Suprapubic skin (tissue), 4 donors: ENCODE data around the gene MAP3K4. TPM values are rescaled to one million over a fixed set of nuclear protein-coding genes. Genes with fewer than 3 reads are reported as not detected.

Source experiments
- DNase-seq, 2 donors: peaks; one replicate each; pipeline ENCODE4 v3.0.0-alpha.2; 2019; ENCODE audit warnings: low spot score in 2 of 2
- H3K27ac ChIP-seq: fragments of 200-600 bp; sonication (generic); one replicate; pipeline ENCODE4 v1.5.1; 2019
- H3K27me3 ChIP-seq: fragments of 200-600 bp; sonication (generic); one replicate; pipeline ENCODE4 v1.5.1; 2019
- H3K36me3 ChIP-seq: fragments of 200-600 bp; sonication (generic); one replicate; pipeline ENCODE4 v1.5.1; 2019
- H3K4me1 ChIP-seq: fragments of 200-600 bp; sonication (generic); one replicate; pipeline ENCODE4 v1.5.1; 2019
- H3K4me3 ChIP-seq: fragments of 200-600 bp; sonication (generic); one replicate; pipeline ENCODE4 v1.5.1; 2019; ENCODE audit warnings: mild to moderate bottlenecking
- H3K9me3 ChIP-seq: fragments of 200-600 bp; sonication (generic); one replicate; pipeline ENCODE4 v1.5.1; 2019
- CTCF ChIP-seq, 2 donors: fragments of 200-600 bp in 1 of 2; fragments of 450-650 bp in 1 of 2; sonication (generic) in 1 of 2; IDR thresholded peaks; one replicate each; pipeline ENCODE4 v1.5.1; 2016 to 2019; ENCODE audit warnings: antibody characterized with exemption in 2 of 2, mild to moderate bottlenecking in 1 of 2, moderate library complexity in 1 of 2
- EP300 ChIP-seq: sonication (generic); formaldehyde crosslinking; IDR thresholded peaks from one replicate; pipeline ENCODE4 v1.6.1; 2017; ENCODE audit warnings: antibody characterized with exemption
- POLR2A ChIP-seq, 2 donors: fragments of 450-650 bp; IDR thresholded peaks; one replicate each; pipeline ENCODE4 v1.6.1; 2017; ENCODE audit warnings: antibody characterized with exemption in 2 of 2, mild to moderate bottlenecking in 2 of 2, moderate library complexity in 2 of 2
- POLR2AphosphoS5 ChIP-seq, 3 donors: sonication (generic); formaldehyde crosslinking; IDR thresholded peaks; one replicate each; pipeline ENCODE4 v1.6.1; 2017; ENCODE audit warnings: antibody characterized with exemption in 3 of 3
- WGBS: methylation state at CpG from one replicate; pipeline ENCODE4 v1.1.5; 2018; 5-methylcytosine and 5-hydroxymethylcytosine counted together
- total RNA-seq, 4 donors: library from RNA; depleted of rRNA; stranded (reverse); fragments of >200 nt; gene quantifications; one replicate each; pipeline ENCODE4 v1.1.0, GENCODE V29; 2016

Gene MAP3K4
- total RNA-seq, 4 donors from 2014 or later: 29.2 to 83.2 (median 45.2) TPM

GRCh38 chr6:160959726-160960435 lies 31.7 kb upstream of the MAP3K4 start:
- 91% methylated on average over 7 of the region's 7 CpGs for WGBS
- H3K27me3 ChIP-seq: no peaks in the 10 kb centered on the region
- no peak for DNase-seq
- H3K4me3 ChIP-seq: no peak overlapping the region
- H3K4me1 ChIP-seq: no peaks in the 10 kb centered on the region
- H3K27ac ChIP-seq: no peak overlapping the region
- H3K36me3 ChIP-seq: no peaks in the 10 kb centered on the region
- no peaks in the 10 kb centered on the region for H3K9me3 ChIP-seq
- TF ChIP-seq CTCF (IDR thresholded peaks at IDR 0.05) (no peak), EP300 (no peak), POLR2A (IDR thresholded peaks at IDR 0.05) (no peak), POLR2AphosphoS5 (IDR thresholded peaks at IDR 0.05) (no peak)

DNA sequence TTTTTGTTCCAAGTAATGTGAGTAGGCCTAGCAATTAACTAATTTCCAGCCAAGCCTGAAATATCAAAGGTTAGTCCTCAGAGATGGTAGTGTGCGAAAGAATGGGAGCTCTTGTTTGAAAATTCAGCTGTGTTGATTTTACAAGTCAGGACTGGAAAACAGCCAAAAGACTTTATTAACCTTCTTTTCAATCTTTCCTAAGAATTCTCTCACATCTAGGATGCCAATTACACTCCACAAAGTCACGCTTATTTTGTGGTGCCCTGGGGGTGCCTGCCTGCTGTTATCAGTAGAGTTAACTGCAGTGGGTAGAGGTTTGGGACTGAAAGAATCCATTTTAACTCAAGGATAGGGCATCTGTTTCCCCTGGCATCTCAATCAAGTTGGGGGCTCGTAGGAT lies 30.7 kb upstream of the MAP3K4 start:
- no peaks in the 10 kb centered on the region for H3K27me3 ChIP-seq
- H3K4me3 ChIP-seq: no peak overlapping the region
- DNase-seq: no peak
- 66% methylated on average over 3 of the region's 3 CpGs for WGBS
- TF ChIP-seq EP300 (no peak), POLR2AphosphoS5 (IDR thresholded peaks at IDR 0.05) (no peak), CTCF (IDR thresholded peaks at IDR 0.05) (no peak), POLR2A (IDR thresholded peaks at IDR 0.05) (no peak)
- no peak overlapping the region for H3K27ac ChIP-seq
- no peaks in the 10 kb centered on the region for H3K9me3 ChIP-seq
- H3K4me1 ChIP-seq: no peaks in the 10 kb centered on the region
- H3K36me3 ChIP-seq: no peaks in the 10 kb centered on the region

- 91% methylated on average over 15 of the region's 15 CpGs for WGBS
- no peak overlapping the region for H3K27ac ChIP-seq
These were observed 28.5 kb upstream of the MAP3K4 start for GRCh38 chr6:160962835-160963623.

DNA sequence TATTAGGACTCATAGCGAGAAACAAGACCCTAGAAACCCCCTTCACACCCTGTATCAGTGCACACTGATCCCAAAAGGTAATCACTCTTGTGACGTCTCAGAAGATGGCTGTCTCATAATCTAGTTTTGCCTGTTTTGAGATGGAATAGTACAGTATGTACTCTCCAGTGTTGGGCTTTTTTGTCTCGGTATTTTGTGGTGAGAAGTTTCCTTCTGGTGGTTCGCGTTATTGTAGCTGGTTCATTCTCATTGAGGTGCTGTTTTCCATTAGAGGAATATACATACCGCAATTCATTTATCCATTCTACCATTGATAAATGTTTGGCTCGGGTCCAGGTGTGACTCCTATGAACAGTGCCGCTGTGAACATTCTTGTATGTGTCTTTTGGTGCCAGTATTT lies 27.9 kb upstream of the MAP3K4 start:
- H3K36me3 ChIP-seq: no peaks in the 10 kb centered on the region
- TF ChIP-seq POLR2AphosphoS5 (IDR thresholded peaks at IDR 0.05) (no peak), POLR2A (IDR thresholded peaks at IDR 0.05) (no peak), EP300 (no peak), CTCF (IDR thresholded peaks at IDR 0.05) (no peak)
- no peak overlapping the region for H3K4me3 ChIP-seq
- no peaks in the 10 kb centered on the region for H3K27me3 ChIP-seq
- no peaks in the 10 kb centered on the region for H3K9me3 ChIP-seq
- no peak overlapping the region for H3K27ac ChIP-seq
- 60% methylated on average over 8 of the region's 8 CpGs for WGBS
- DNase-seq: no peak
- H3K4me1 ChIP-seq: no peaks in the 10 kb centered on the region

More at GRCh38 chr6:160962835-160963623, 28.5 kb upstream of the MAP3K4 start:
- H3K36me3 ChIP-seq: no peaks in the 10 kb centered on the region
- no peaks in the 10 kb centered on the region for H3K4me1 ChIP-seq
- no peak for DNase-seq
- no peaks in the 10 kb centered on the region for H3K9me3 ChIP-seq
- H3K27me3 ChIP-seq: no peaks in the 10 kb centered on the region
- no peak overlapping the region for H3K4me3 ChIP-seq
- TF ChIP-seq POLR2A (IDR thresholded peaks at IDR 0.05): no peak
- no peak for TF ChIP-seq CTCF (IDR thresholded peaks at IDR 0.05)

- H3K27me3 ChIP-seq: no peaks in the 10 kb centered on the region
- DNase-seq: no peak
- no peak overlapping the region for H3K27ac ChIP-seq
- H3K9me3 ChIP-seq: no peaks in the 10 kb centered on the region
- no peaks in the 10 kb centered on the region for H3K36me3 ChIP-seq
- TF ChIP-seq POLR2AphosphoS5 (IDR thresholded peaks at IDR 0.05): no peak
- no peak for TF ChIP-seq EP300
- no peak for TF ChIP-seq POLR2A (IDR thresholded peaks at IDR 0.05)
- no peak for TF ChIP-seq CTCF (IDR thresholded peaks at IDR 0.05)
- no peak overlapping the region for H3K4me3 ChIP-seq
- no peaks in the 10 kb centered on the region for H3K4me1 ChIP-seq
- WGBS: 81% methylated on average over 5 of the region's 5 CpGs
These were observed 25.7 kb upstream of the MAP3K4 start for GRCh38 chr6:160965893-160966292.
